GM12865 (cell line): ENCODE data around the gene PRPF39.

Experiments used
- DNase-seq: peaks from one replicate; pipeline ENCODE4 v3.0.0; 2010; ENCODE audit warnings: low read depth
- H3K4me3 ChIP-seq: 2 replicates; pipeline ENCODE4 v1.5.1; 2011; ENCODE audit warnings: mild to moderate bottlenecking, low read depth, low read length, control low read depth
- TF ChIP-seq, protein P1 (sequence below): IDR thresholded peaks from 2 replicates; pipeline ENCODE4 v1.5.1; 2011; ENCODE audit warnings: low read length, control low read depth, low read depth, inconsistent platforms; ENCODE audit not compliant: insufficient read depth; ENCODE audit errors: missing control alignments

The PRPF39 gene

DNA sequence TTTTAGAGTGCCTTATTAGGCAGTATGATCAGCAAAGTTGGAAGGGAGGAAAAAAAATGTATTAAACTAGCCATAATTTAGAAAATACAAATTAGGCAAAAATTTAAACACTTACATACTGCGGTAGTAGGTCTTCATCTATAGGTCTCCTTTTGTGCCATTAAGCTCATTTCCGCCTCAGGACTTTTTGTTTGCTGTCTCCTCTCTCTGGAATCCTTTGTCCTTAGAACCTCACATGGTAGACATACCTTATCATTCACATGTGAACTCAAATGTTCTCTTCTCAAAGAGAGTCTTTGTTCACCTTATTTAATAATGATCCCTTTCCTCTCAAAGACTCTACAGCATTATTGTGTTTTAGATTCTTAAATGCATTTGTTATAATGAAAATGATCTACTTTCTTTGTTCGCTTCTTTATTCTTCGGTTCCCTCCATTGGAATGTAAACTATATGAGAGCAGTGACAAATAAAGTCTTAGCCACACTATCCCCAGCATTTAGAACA, 66.5 kb downstream of the PRPF39 start:
- TF ChIP-seq, protein P1, sequence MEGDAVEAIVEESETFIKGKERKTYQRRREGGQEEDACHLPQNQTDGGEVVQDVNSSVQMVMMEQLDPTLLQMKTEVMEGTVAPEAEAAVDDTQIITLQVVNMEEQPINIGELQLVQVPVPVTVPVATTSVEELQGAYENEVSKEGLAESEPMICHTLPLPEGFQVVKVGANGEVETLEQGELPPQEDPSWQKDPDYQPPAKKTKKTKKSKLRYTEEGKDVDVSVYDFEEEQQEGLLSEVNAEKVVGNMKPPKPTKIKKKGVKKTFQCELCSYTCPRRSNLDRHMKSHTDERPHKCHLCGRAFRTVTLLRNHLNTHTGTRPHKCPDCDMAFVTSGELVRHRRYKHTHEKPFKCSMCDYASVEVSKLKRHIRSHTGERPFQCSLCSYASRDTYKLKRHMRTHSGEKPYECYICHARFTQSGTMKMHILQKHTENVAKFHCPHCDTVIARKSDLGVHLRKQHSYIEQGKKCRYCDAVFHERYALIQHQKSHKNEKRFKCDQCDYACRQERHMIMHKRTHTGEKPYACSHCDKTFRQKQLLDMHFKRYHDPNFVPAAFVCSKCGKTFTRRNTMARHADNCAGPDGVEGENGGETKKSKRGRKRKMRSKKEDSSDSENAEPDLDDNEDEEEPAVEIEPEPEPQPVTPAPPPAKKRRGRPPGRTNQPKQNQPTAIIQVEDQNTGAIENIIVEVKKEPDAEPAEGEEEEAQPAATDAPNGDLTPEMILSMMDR = no peak
- H3K4me3 ChIP-seq = no peak overlapping the region
- no peak for DNase-seq

DNA sequence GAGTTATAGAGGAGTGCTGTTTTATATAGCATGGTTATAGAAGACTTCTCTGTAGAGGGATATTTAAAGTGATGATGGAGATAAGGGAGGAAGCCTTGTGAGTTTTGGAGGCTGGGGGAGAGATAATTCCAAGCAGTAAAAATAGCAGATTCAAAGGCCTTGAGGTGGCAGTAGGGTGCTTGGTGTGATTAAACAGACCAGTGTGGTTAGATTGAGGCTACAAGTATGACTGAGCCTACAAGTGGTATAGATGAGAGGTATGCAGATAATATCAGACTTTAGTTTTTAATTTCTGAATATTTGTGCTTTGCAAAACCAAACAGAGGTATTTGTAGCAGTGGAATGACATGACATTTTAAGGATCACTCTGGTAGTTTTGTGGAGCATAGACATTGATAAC, 72.2 kb downstream of the PRPF39 start:
- peak; percentile 9 for DNase-seq
- TF ChIP-seq, protein P1 = no peak
- H3K4me3 ChIP-seq = no peak overlapping the region
